KMS-11 (cell line): ENCODE data around the gene INPP5K.

ENCODE experiments used
- H2AFZ ChIP-seq: fragments of 200-600 bp; sonication (generic); 2 replicates; pipeline ENCODE4 v1.6.1; 2016; ENCODE audit warnings: antibody characterized with exemption, mixed run types, low read depth
- H3K27ac ChIP-seq: fragments of 200-600 bp; sonication (generic); 2 replicates; pipeline ENCODE4 v1.6.1; 2016; ENCODE audit warnings: mild to moderate bottlenecking, mixed run types
- H3K27me3 ChIP-seq: fragments of 200-600 bp; sonication (generic); 2 replicates; pipeline ENCODE4 v1.6.1; 2017; ENCODE audit warnings: mild to moderate bottlenecking, low read depth, mixed run types, moderate library complexity; ENCODE audit not compliant: insufficient read depth
- H3K36me3 ChIP-seq: fragments of 200-600 bp; sonication (generic); 2 replicates; pipeline ENCODE4 v1.6.1; 2017; ENCODE audit warnings: mild to moderate bottlenecking, mixed run types; ENCODE audit not compliant: insufficient read depth
- H3K4me1 ChIP-seq: fragments of 200-600 bp; sonication (generic); 2 replicates; pipeline ENCODE4 v1.6.1; 2016; ENCODE audit warnings: mild to moderate bottlenecking, low read depth, mixed run types; ENCODE audit not compliant: poor library complexity, severe bottlenecking
- H3K4me2 ChIP-seq: fragments of 200-600 bp; sonication (generic); 2 replicates; pipeline ENCODE4 v1.7.0; 2016; ENCODE audit warnings: mild to moderate bottlenecking, mixed run types
- H3K4me3 ChIP-seq: fragments of 200-600 bp; sonication (generic); IDR thresholded peaks from 2 replicates; pipeline ENCODE4 v1.6.1; 2017; ENCODE audit warnings: low read depth, low read length, mixed read lengths; ENCODE audit not compliant: insufficient read depth
- H3K79me2 ChIP-seq: fragments of 200-600 bp; sonication (generic); 2 replicates; pipeline ENCODE4 v1.6.1; 2016; ENCODE audit warnings: low read depth, mixed run types; ENCODE audit not compliant: insufficient read depth
- H3K9ac ChIP-seq: fragments of 200-600 bp; sonication (generic); 2 replicates; pipeline ENCODE4 v1.6.1; 2016; ENCODE audit warnings: mild to moderate bottlenecking, mixed run types
- H4K20me1 ChIP-seq: fragments of 200-600 bp; sonication (generic); 2 replicates; pipeline ENCODE4 v1.6.1; 2016; ENCODE audit warnings: mild to moderate bottlenecking, mixed run types; ENCODE audit not compliant: insufficient read depth
- TF ChIP-seq, protein P1 (sequence below): fragments of 200-600 bp; sonication (generic); conservative IDR thresholded peaks from 2 replicates; pipeline ENCODE4 v1.6.1; 2017; ENCODE audit warnings: low read depth, mild to moderate bottlenecking, antibody characterized with exemption, low read length, moderate library complexity, mixed read lengths

The INPP5K gene

DNA sequence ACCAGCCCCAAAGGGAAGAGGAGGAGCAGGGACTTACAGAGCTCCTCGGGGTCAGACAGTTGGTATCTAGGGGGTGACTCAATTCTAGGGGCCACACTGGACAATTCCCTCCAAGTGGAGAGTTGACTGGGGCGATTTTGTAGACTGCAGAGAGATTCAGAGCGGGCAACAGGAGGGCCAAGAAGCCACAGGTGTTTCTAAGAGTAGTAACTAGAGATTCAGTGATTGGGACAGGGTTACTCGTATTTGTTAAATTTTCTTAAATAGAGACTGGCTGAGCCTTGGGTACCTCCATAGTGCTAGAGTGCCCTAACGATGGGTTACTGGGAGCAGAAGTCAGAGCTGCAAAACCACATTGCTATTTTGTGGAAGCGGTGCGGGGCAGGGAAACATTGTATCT lies 3.3 kb upstream of the INPP5K start:
- peaks cover 6% of the 10 kb centered on the region for H3K4me1 ChIP-seq
- no peaks in the 10 kb centered on the region for H4K20me1 ChIP-seq
- H3K9ac ChIP-seq: no peak overlapping the region
- H3K4me2 ChIP-seq: no peak overlapping the region
- H3K4me3 ChIP-seq: no peak overlapping the region
- no peaks in the 10 kb centered on the region for H3K36me3 ChIP-seq
- no peaks in the 10 kb centered on the region for H3K27me3 ChIP-seq
- no peak overlapping the region for H2AFZ ChIP-seq
- no peaks in the 10 kb centered on the region; the same call in 1 of the 2 replicates for H3K79me2 ChIP-seq
- no peak overlapping the region for H3K27ac ChIP-seq
- TF ChIP-seq, protein P1, sequence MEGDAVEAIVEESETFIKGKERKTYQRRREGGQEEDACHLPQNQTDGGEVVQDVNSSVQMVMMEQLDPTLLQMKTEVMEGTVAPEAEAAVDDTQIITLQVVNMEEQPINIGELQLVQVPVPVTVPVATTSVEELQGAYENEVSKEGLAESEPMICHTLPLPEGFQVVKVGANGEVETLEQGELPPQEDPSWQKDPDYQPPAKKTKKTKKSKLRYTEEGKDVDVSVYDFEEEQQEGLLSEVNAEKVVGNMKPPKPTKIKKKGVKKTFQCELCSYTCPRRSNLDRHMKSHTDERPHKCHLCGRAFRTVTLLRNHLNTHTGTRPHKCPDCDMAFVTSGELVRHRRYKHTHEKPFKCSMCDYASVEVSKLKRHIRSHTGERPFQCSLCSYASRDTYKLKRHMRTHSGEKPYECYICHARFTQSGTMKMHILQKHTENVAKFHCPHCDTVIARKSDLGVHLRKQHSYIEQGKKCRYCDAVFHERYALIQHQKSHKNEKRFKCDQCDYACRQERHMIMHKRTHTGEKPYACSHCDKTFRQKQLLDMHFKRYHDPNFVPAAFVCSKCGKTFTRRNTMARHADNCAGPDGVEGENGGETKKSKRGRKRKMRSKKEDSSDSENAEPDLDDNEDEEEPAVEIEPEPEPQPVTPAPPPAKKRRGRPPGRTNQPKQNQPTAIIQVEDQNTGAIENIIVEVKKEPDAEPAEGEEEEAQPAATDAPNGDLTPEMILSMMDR: no peak

DNA sequence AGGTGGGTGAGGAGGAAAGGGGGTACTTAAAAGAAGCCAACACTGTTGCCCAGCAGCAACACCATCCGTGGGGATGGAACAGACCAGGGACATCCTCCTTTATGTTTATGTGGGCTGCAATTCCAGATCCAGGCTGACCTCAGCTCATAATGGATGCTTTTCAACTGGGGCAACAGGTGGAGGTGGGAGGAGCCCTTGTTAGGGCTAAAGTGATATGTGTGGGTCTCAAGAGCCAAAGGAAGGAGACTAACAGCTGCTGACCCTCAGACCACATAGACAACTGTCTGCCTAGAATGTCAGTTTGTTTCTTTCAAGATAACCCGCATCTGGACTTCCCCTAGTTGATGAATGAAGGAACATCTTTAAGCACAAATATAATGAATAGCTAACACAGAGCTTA lies 2.0 kb upstream of the INPP5K start:
- H3K27ac ChIP-seq: no peak overlapping the region
- H4K20me1 ChIP-seq: no peaks in the 10 kb centered on the region
- no peaks in the 10 kb centered on the region for H3K27me3 ChIP-seq
- no peaks in the 10 kb centered on the region for H3K36me3 ChIP-seq
- TF ChIP-seq, protein P1: no peak
- H3K4me2 ChIP-seq: no peak overlapping the region
- H3K9ac ChIP-seq: no peak overlapping the region
- H3K4me3 ChIP-seq: no peak overlapping the region
- no peaks in the 10 kb centered on the region; the same call in 1 of the 2 replicates for H3K79me2 ChIP-seq
- H2AFZ ChIP-seq: no peak overlapping the region
- H3K4me1 ChIP-seq: peaks cover 6% of the 10 kb centered on the region

DNA sequence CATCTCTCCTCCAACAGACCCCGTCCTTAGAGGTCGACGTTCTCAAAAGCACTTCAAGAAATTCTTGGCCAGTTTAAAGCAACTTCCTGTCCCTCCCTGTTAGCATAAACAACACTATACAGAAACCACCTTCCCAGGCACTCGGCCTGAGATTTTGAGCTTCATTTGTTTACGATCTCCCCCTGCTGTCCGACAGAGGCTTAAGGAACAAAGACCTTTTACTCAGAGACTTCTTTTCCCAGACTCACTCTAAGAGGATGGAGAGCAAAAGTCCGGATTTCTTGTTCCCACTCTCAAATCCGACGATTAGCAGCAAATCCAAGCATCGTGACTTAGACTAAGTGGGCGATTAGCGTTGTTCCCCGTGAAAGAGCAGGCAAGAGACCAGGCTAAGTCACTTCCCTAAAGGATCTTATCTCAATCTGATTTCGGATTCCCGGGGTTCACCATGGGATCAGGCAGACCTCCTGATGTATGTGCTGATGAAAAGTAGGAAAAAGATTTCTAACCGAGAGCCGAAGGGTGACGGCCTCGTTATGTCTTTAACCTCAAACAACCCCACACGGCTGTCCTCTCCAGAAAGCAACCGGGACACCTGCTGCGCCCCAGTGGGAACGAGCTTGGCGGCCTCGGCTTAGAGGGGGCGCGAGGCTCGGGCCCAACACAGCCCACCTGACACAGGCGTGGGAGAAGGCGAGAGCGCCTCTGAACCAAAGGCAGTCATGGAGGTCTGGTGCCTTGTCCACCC lies 598 bp downstream of the INPP5K start:
- Histone ChIP-seq H3K79me2 (no peaks in the 10 kb centered on the region; the same call in 1 of the 2 replicates), H4K20me1 (no peaks in the 10 kb centered on the region), H3K27me3 (no peaks in the 10 kb centered on the region), H3K36me3 (no peaks in the 10 kb centered on the region), H3K4me1 (peaks cover 6% of the 10 kb centered on the region), H3K4me2 (peak overlapping the region; percentile 79), H3K4me3 (no peak overlapping the region), H3K9ac (peak overlapping the region; percentile 55; the same call in 1 of the 2 replicates), H3K27ac (peak overlapping the region; percentile 20; the same call in 1 of the 2 replicates), H2AFZ (peak overlapping the region; percentile 32; the same call in 1 of the 2 replicates)
- TF ChIP-seq, protein P1: peak; percentile 60

DNA sequence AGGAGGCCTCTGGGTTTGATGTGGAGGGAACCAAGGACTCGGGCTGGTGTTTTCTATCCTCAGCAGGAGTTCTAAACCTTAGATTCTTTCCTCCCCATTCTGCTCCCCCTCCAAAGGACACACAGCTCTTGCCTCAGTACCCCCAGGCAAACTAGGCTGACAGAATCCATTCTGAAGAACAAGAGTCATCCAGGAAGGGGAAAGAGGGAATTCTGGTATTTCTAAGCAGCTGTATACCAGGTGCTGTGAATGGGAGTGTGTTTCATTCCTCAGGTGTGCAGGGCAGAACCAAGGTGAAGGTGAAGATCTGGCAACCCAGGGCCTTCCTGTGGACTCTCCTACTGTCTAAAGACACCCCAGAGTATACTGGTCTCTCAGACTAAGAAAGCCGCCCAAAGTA lies 4.1 kb downstream of the INPP5K start:
- Histone ChIP-seq H3K27ac (no peak overlapping the region), H3K4me2 (no peak overlapping the region), H3K9ac (no peak overlapping the region), H4K20me1 (no peaks in the 10 kb centered on the region), H3K27me3 (no peaks in the 10 kb centered on the region), H3K4me1 (peaks cover 6% of the 10 kb centered on the region), H3K36me3 (no peaks in the 10 kb centered on the region), H2AFZ (no peak overlapping the region), H3K4me3 (no peak overlapping the region), H3K79me2 (no peaks in the 10 kb centered on the region; the same call in 1 of the 2 replicates)
- TF ChIP-seq, protein P1: no peak
